CD4-positive, alpha-beta T cell treated with Interleukin-17A for 4 hours (primary cell): ENCODE data around the gene PANK2.
A peak's percentile ranks its signal among the peaks of the same experiment; 100 is the strongest.

Experiments used
- DNase-seq: peaks from one replicate; pipeline ENCODE4 v3.0.0-alpha.2; 2020; ENCODE audit warnings: mixed read lengths

Gene PANK2

DNA sequence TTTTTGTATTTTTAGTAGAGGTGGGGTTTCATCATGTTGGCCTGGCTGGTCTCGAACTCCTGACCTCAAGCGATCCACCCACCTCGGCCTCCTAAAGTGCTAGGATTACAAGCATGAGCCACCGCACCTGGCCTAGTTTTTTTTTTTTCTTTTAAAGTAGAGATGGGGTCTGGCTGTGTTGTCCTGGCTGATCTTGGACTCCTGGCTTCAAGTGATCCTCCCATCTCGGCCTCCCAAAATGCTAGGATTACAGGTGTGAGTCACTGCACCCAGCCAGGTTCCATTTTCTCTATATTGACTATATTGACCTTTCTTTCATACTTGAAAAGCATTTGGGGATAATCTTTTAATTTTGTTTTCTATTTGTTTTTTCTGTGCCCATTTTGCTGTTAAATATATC lies 13.3 kb downstream of the PANK2 start:
- no peak for DNase-seq

- DNase-seq = no peak
Observed at GRCh38 chr20:3904224-3904623, 15.0 kb downstream of the PANK2 start.

DNA sequence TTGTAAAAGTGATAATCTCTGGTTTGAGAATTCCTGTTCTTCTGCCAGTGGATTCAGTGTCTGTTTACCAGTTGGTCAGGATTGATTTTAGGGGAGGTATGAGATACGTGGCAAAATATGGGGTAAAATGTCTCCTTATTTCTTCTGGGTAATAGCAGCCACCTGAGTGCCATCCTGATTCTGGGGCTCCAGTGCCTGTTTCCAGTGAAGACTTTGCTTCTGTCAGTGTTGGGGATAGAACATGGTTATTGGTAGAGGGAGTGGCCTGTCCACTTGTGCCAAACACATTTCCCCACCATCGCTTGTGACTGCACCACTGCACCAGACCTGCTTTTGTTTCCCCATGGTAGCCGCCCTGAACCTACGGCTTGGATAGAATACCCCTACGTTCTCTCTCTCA lies 15.7 kb downstream of the PANK2 start:
- no peak for DNase-seq

GRCh38 chr20:3906744-3907721 lies 17.8 kb downstream of the PANK2 start:
- peak; percentile 43 for DNase-seq

GRCh38 chr20:3908667-3909066 lies 19.5 kb downstream of the PANK2 start:
- no peak for DNase-seq

DNA sequence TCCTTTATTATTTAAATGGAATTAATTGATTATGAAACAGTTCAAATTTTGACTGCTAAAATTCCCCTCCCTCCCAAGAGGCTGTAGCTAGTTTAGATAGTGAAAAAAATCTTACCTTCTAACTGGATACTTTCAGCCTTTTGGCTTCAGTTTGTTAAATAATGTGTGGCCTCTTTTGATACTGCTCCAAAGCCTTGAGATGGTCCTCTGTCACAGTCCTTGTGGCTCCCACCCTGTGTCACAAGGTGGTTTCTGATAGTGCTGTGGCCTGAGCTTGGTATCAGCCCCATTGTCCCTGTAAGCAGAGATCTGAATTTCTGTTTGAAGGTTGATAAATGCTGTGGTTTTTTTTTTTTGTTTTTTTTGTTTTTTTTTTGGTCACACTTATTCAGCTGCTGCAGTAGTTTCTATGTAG lies 20.8 kb downstream of the PANK2 start:
- no peak for DNase-seq

- DNase-seq = no peak
Observed at GRCh38 chr20:3910853-3911252, 21.7 kb downstream of the PANK2 start.

- no peak for DNase-seq
Observed at GRCh38 chr20:3911956-3912355, 22.8 kb downstream of the PANK2 start.

- no peak for DNase-seq
Observed at GRCh38 chr20:3914446-3914845, 25.3 kb downstream of the PANK2 start.

DNA sequence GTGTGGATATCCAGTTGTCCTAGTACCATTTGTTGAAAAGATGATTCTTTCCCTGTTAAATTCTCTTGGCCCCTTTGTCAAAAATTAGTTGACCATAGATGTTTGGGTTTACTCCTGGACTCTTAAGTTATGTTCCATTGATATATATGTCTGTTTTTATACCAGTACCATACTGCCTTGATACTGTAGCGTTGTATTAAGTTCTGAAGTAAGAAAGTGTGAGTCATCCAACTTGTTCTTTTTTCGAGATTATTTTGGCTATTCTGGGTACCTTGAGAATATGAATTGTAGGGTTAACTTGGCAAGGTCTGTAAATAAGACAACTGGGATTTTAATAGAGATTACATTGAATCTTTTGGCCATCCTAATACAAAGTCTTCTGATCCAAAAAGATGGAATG lies 26.5 kb downstream of the PANK2 start:
- no peak for DNase-seq

DNA sequence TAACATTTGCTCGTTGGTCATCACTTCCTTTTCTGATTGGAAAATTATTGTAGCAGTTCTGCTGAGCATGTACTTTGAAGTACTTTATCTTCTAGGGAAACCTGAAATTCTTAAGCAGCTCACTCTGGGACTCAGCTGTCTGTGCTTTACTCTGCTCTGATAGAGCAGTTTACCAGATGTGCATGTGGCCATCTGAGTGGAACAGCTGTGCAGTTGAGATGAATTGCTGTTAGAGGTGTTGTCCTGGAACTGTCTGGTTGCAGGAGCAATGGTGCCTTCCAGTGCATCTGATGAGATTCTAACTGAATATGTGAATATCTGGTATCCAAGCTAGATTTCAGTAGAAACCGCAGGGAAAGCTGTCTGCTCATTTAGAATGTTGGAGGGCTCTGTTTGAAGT lies 27.2 kb downstream of the PANK2 start:
- no peak for DNase-seq

- DNase-seq = no peak
Observed at GRCh38 chr20:3919352-3919751, 30.2 kb downstream of the PANK2 start.

GRCh38 chr20:3922223-3922982 lies 33.2 kb downstream of the PANK2 start:
- DNase-seq = no peak

DNA sequence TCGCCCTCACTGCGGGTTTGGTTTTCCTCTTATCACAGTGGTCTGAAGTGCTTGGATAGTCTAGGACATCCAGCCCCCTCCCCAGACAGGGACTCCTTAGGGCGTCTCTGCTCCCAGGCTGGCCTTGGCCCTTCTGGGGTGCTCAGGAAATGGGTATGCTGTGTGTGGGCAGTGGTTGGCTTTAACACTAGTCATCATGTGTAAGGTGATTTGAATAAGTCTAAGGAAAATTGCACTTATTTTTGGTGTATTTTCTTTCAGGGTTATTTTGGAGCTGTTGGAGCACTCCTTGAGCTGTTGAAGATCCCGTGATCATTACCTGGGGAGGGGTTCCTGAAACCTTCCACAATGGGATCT lies 33.8 kb downstream of the PANK2 start:
- no peak for DNase-seq

DNA sequence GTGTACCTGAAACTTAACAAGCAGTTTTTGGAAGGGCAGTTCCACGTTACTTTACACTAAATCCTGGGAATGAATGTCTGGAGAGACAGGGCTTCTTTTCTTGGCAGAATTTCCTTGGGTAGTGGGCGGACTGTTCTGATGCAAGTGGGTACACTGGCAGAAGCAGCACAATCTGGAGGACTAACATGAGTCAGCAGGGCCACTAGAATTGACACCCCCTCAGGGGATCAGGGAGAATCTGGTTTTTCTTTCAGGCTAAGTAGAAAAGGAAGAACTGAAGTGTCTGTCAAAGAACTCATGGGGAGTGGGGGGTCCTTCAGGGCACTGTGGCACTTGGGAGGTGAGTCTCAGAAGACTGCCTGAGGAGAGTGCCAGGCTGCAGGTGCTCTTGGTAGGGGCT lies 34.6 kb downstream of the PANK2 start:
- DNase-seq = no peak

DNA sequence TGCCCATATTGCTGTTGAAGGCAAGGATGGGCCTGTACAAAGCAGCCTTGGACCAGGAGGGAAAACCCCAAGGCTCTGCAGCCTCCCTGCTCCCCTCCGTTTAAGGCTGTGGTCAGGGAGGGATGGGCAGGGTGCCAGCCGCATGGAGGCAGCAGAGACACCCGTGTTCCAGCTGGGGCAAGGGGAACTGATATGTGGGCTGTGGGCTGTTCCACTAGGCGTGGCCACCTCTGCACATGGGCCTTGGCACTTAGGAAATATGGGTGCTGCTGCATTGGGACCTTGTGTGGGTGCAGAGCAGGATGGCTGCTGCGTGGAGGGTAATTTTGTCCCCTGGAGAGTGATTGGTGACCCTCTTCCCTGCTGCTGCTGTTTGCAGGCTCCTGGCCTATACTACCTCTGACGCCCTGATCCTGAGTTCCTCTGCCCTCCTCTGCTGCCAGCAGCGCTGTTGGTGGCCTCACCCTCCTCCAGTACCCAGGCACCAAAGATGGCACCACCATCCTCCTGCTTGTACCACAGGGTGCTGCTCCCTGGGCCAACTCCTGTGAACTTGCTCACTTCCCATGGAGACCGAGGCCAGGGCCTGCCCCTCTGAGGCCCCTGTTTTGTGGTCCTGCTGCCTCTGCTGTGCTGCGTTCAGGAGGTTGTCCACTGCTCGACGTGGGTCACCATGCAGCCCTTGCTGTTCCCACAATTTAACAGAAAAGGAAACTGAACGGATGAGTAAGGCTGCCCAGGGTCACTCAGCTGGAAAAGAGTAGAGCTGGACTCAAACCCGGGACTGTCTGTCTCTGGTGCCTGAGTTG lies 35.3 kb downstream of the PANK2 start:
- DNase-seq = peak; percentile 31

- DNase-seq = no peak
Observed at GRCh38 chr20:3925113-3925695, 36.0 kb downstream of the PANK2 start.

DNA sequence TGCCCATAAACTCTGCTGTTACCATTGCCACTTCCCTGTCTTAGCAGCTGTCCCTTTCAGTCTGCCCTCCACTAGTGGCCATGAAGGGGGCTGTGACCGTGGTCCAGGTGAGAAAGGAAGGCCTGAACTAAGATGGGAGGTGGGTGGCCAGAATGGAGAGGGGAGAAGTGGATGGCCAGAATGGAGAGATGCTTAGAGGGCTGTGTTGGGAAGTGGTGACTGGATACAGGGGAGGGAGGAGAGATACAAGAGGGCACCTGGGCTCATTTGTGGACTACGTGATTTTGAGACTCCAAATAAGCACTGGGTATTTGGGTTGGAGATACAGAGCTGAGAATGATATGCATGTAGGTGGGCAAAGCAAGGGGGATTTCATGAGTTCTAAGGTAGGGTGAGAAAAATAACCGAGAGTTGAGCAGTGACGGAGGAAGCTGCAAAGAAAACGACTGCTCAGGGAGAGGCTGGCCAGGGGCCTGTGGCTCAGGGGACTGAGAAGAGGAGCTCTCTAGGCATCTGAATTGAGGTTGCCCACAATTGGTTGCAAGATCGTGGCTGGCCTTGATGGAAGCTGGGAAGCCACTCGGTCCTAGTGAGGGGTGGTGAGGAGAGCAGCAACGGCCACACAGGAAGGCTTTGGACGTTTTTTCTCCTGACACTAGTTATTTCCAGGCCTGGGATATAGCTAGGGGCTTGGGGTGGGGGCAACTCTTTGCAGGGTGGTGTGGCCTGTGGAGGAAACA lies 36.9 kb downstream of the PANK2 start:
- no peak for DNase-seq

DNA sequence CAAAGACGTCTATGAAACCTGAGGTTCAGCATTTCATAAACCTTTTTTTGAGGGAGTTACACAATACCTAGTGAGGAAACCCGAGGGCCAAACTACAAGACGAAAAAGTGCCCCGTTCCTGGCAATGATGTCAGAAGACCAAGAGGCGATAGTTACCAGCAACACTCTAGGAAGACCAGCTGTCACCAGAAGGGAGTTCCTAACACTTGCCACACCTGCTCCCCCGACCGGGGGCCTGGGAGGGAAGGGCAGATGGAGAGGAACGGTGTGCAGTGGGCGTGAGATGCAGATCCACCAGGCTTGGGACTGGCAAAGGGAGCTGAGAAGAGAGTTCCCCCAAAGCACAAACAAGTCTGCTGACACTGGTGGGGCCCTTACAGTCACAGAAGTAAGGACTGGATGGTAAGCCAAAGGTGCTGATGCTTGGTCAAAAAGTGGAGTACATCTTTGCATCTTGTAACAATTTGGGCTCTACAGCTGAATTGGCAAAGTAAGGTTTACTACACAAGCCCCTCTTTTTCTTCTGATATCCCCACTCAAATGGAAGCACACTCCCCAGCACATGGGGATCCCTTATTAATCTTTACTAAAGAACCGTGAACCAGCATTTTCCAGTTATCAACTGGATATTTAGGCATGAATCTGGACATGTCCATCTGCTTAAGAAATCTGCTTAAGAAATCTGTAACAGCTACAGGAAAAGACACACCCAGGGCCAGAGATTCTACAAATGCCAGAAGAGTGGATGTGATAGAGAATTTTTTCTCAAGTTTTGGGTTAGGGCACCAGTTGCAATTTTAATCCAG lies 38.5 kb downstream of the PANK2 start:
- DNase-seq = no peak

DNA sequence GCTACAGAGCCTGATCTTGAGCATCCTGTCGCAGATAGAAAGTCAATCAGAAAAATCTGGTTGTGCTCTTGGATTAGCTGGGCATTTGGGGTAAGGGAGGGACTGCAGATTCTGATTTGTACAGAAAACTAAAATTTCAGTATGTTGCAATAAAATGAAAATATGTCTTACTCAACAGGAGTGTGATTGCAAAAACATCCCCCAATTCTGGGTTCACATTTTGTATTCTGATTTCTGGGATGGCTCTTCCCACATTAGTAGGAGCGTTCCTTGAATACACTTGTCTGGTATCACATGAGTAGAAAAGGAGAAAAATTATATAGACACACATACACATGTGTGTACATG lies 40.5 kb downstream of the PANK2 start:
- DNase-seq = no peak
